ENCODE results near the gene SCART1. TPM values are rescaled to one million over a fixed set of nuclear protein-coding genes. Genes with fewer than 3 reads are reported as not detected.

Gene SCART1
- total RNA-seq, 1 experiment from 2014 or later = 0.50 TPM

DNA sequence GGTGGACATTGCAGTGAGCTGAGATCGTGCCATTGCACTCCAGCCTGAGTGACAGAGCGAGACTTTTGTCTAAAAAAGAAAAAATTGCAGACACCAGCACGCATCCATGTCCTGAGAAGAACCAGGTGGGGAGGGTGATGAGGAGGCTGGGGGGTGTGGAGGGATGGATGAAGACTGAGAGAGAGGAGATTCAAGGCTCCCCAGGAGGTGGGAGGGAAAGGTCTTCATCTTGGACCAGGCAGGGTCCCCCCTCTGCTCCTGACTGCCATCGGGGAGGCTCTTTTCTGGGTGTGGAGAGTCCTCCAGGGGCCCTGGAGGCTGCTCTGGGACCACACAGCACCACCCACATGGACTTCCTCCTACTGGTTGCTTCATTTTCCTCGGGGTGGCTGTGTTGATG is 1.5 kb downstream of the SCART1 start:
- Mint-ChIP-seq H3K36me3 (ENCODE audit: insufficient read depth in 1 of 3, low read depth in 3 of 3) (peaks cover 0 to 20% (median 8%) of the 10 kb centered on the region in 3 experiments; a peak in 4 of 7 replicates), H3K4me3 (no peak overlapping the region), H3K4me1 (no peaks in the 10 kb centered on the region), H3K27ac (no peak overlapping the region), H3K9me3 (peaks cover 79 to 92% of the 10 kb centered on the region in 2 experiments), H3K27me3 (ENCODE audit: low read depth) (peaks cover 4% of the 10 kb centered on the region; the same call in 1 of the 2 replicates)
- H3K14ac ChIP-seq (ENCODE audit: insufficient read depth, low read length) = no peak overlapping the region
- H3K9ac ChIP-seq (ENCODE audit: extremely low read depth, insufficient read length, low read length) = no peak overlapping the region
- H3K4me2 ChIP-seq (ENCODE audit: insufficient read depth, insufficient read length, low read length) = no peak overlapping the region
- no peaks in the 10 kb centered on the region for H3K23me2 ChIP-seq (ENCODE audit: insufficient read length, low read depth, low read length, poor library complexity, severe bottlenecking)
- no peak overlapping the region for H3K56ac ChIP-seq (ENCODE audit: insufficient read length, low read depth, low read length)
- H4K5ac ChIP-seq (ENCODE audit: insufficient read length, low read depth, low read length) = no peak overlapping the region
- H3K27ac ChIP-seq (ENCODE audit: insufficient read length, low read depth, low read length) = no peak overlapping the region
- DNase-seq = no peak
- no peak overlapping the region for H4K8ac ChIP-seq (replicated peaks; ENCODE audit: insufficient read length, low read depth, low read length)
- H3K27me3 ChIP-seq (ENCODE audit: insufficient read depth, low read length) = no peaks in the 10 kb centered on the region
- WGBS (ENCODE audit: extremely low coverage, insufficient read length, low lambda C conversion rate) = no CpG with 5 or more reads among the region's 5 CpGs
- H4K20me1 ChIP-seq (ENCODE audit: control insufficient read depth, insufficient read depth, insufficient read length) = no peaks in the 10 kb centered on the region
- H2AK5ac ChIP-seq (ENCODE audit: insufficient read length, low read length) = no peak overlapping the region
- H3T11ph ChIP-seq (ENCODE audit: low read length) = no peak overlapping the region
- TF ChIP-seq, protein P1, sequence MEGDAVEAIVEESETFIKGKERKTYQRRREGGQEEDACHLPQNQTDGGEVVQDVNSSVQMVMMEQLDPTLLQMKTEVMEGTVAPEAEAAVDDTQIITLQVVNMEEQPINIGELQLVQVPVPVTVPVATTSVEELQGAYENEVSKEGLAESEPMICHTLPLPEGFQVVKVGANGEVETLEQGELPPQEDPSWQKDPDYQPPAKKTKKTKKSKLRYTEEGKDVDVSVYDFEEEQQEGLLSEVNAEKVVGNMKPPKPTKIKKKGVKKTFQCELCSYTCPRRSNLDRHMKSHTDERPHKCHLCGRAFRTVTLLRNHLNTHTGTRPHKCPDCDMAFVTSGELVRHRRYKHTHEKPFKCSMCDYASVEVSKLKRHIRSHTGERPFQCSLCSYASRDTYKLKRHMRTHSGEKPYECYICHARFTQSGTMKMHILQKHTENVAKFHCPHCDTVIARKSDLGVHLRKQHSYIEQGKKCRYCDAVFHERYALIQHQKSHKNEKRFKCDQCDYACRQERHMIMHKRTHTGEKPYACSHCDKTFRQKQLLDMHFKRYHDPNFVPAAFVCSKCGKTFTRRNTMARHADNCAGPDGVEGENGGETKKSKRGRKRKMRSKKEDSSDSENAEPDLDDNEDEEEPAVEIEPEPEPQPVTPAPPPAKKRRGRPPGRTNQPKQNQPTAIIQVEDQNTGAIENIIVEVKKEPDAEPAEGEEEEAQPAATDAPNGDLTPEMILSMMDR (conservative IDR thresholded peaks at IDR 0.05) = no peak
- H2AFZ ChIP-seq (ENCODE audit: low read length) = no peak overlapping the region
- H3K79me2 ChIP-seq (ENCODE audit: insufficient read depth, low read length) = no peaks in the 10 kb centered on the region
- no peak overlapping the region for H3K18ac ChIP-seq (ENCODE audit: insufficient read length, low read depth, low read length)
- no peak overlapping the region for H3K23ac ChIP-seq (ENCODE audit: insufficient read length, low read depth, low read length)
- no peak overlapping the region for H2BK12ac ChIP-seq (ENCODE audit: insufficient read length, low read depth, low read length)
- H3K9me3 ChIP-seq (ENCODE audit: control insufficient read depth, low read depth, low read length) = peaks cover 86% of the 10 kb centered on the region
- H2BK5ac ChIP-seq (ENCODE audit: insufficient read length, low read length) = no peak overlapping the region
- no peak overlapping the region for H2BK20ac ChIP-seq (ENCODE audit: low read depth, low read length, poor library complexity, severe bottlenecking)
- H2BK120ac ChIP-seq (ENCODE audit: low read depth, low read length, poor library complexity, severe bottlenecking) = no peak overlapping the region
- no peak overlapping the region for H3K4ac ChIP-seq (ENCODE audit: low read depth, low read length)
- no peaks in the 10 kb centered on the region for H3K79me1 ChIP-seq (ENCODE audit: insufficient read depth, low read depth, low read length, poor library complexity, severe bottlenecking)
- H3K4me1 ChIP-seq (ENCODE audit: insufficient read depth, low read length) = no peaks in the 10 kb centered on the region
- H4K91ac ChIP-seq (ENCODE audit: insufficient read length, low read depth, low read length) = no peak overlapping the region
- no peak overlapping the region for H2BK15ac ChIP-seq (ENCODE audit: low read depth, low read length)

Measured in H9 (cell line).